Frontal cortex (tissue), 4 donors: ENCODE results near the gene LRRC56. TPM values are rescaled to one million over a fixed set of nuclear protein-coding genes. Genes with fewer than 3 reads are reported as not detected.
A peak's percentile ranks its signal among the peaks of the same experiment; 100 is the strongest.

ENCODE experiments used
- DNase-seq, 2 donors: peaks; one replicate each; pipeline ENCODE4 v3.0.0; 2012; ENCODE audit warnings: low spot score in 2 of 2
- FAIRE-seq: peaks from 2 replicates; lab custom pipeline; 2012; peaks lifted over from hg19 to GRCh38; lab: Jason Lieb, UNC
- total RNA-seq: library from RNA; depleted of rRNA; stranded (reverse); fragments of >200 nt; gene quantifications from one replicate; pipeline ENCODE4 v1.2.3, GENCODE V29; 2014
- donor health status: control.
- donor health status: control.
- donor health status: control.

LRRC56 gene
- total RNA-seq, 1 donor from 2014 or later = 1.2 TPM

- DNase-seq = no peak
- FAIRE-seq = no peak
These were observed 18.0 kb downstream of the LRRC56 start for GRCh38 chr11:555227-555779.

- no peak for DNase-seq
- no peak for FAIRE-seq
These were observed 18.7 kb downstream of the LRRC56 start for GRCh38 chr11:555780-556661.

- FAIRE-seq = no peak
- DNase-seq = no peak
These were observed 19.4 kb downstream of the LRRC56 start for GRCh38 chr11:556662-557256.

GRCh38 chr11:557328-558132 lies 20.2 kb downstream of the LRRC56 start:
- DNase-seq = no peak
- FAIRE-seq = no peak

GRCh38 chr11:558503-558902 lies 21.2 kb downstream of the LRRC56 start:
- FAIRE-seq (no peak), DNase-seq (no peak)

GRCh38 chr11:559020-559620 lies 21.8 kb downstream of the LRRC56 start:
- DNase-seq (no peak), FAIRE-seq (no peak)

- DNase-seq (no peak), FAIRE-seq (no peak)
These were observed 22.5 kb downstream of the LRRC56 start for GRCh38 chr11:559712-560304.

- peak; percentile 99 to 100 for DNase-seq
- no peak for FAIRE-seq
These were observed 23.2 kb downstream of the LRRC56 start, which contains the start of the genes LMNTD2 and RASSF7 for GRCh38 chr11:560305-561147. Gene LMNTD2, minus strand, starts transcription at chr11:560738. Its CDS starts 22 bp downstream, at chr11:560716. Gene RASSF7, plus strand, starts transcription at chr11:560970. Its CDS starts 799 bp downstream, at chr11:561769.

- peak in 1 of 2 donors; percentile 54 for DNase-seq
- no peak for FAIRE-seq
These were observed 24.0 kb downstream of the LRRC56 start for GRCh38 chr11:561148-562003.

- FAIRE-seq (no peak), DNase-seq (no peak)
These were observed 24.8 kb downstream of the LRRC56 start for GRCh38 chr11:562046-562645.

- no peak for FAIRE-seq
These were observed 25.9 kb downstream of the LRRC56 start for GRCh38 chr11:563066-563811.

GRCh38 chr11:563812-564578 lies 26.7 kb downstream of the LRRC56 start:
- DNase-seq (no peak), FAIRE-seq (no peak)

More at GRCh38 chr11:563066-563811, 25.9 kb downstream of the LRRC56 start:
- no peak for DNase-seq

- FAIRE-seq = no peak
- DNase-seq = no peak
These were observed 28.7 kb downstream of the LRRC56 start for GRCh38 chr11:565921-566509.

GRCh38 chr11:567011-567628 lies 29.8 kb downstream of the LRRC56 start:
- FAIRE-seq (no peak), DNase-seq (no peak)
